Measurements from ENCODE around the gene BID. TPM values are rescaled to one million over a fixed set of nuclear protein-coding genes. Genes with fewer than 3 reads are reported as not detected.

The BID gene
- total RNA-seq, 1 experiment from 2014 or later = 258 TPM

DNA sequence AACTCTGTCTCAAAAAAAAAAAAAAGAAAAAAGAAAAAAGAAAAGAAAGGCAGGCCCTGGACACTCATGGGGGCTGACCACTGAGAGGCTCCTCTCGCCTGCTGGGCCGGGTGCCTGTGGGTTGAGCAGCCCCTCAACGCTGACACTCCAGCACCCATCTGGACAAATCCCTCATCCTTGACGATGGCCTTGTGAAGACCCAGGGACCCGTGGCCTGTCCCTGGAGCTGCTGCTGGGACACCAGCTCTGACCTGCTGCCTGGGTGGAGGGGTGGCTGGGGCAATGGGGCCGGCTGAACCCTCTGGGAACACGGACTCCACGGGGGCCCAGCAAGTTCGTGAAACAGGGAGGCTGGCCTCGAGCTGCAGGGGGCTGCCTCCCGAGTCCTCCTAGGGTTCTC is 10.5 kb upstream of the BID start:
- no peak for DNase-seq (ENCODE audit: low read depth)

GRCh38 chr22:17783773-17784480 is 9.7 kb upstream of the BID start:
- DNase-seq (ENCODE audit: low read depth) = no peak

DNA sequence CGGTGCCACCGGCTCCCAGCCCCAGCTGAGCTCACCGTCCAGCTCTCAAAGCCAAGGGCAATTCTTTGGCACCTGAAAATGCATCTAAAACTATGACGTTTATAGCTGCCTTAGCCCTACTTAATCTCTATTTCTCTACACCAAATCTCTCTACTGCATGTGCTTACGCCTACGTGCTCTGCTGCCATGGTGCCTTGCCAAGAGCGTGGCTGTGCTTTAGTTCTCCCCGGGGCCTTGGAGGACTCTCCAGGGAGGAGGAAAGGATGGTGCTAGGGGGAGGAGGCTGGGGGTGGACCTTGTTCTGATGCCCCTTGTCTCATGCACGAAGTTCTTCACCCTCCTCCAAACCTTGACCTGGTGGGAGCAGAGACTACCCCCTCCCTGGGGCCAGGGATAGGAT is 9.0 kb upstream of the BID start:
- no peak for DNase-seq (ENCODE audit: low read depth)

- DNase-seq (ENCODE audit: low read depth) = no peak
These were observed 8.4 kb upstream of the BID start for GRCh38 chr22:17782621-17783020.

- no peak for DNase-seq (ENCODE audit: low read depth)
These were observed 7.9 kb upstream of the BID start for GRCh38 chr22:17782158-17782557.

- peak; percentile 70 for DNase-seq (ENCODE audit: low read depth)
These were observed 7.2 kb upstream of the BID start for GRCh38 chr22:17781319-17782031.

- DNase-seq (ENCODE audit: low read depth) = no peak
These were observed 6.6 kb upstream of the BID start for GRCh38 chr22:17780741-17781318.

DNA sequence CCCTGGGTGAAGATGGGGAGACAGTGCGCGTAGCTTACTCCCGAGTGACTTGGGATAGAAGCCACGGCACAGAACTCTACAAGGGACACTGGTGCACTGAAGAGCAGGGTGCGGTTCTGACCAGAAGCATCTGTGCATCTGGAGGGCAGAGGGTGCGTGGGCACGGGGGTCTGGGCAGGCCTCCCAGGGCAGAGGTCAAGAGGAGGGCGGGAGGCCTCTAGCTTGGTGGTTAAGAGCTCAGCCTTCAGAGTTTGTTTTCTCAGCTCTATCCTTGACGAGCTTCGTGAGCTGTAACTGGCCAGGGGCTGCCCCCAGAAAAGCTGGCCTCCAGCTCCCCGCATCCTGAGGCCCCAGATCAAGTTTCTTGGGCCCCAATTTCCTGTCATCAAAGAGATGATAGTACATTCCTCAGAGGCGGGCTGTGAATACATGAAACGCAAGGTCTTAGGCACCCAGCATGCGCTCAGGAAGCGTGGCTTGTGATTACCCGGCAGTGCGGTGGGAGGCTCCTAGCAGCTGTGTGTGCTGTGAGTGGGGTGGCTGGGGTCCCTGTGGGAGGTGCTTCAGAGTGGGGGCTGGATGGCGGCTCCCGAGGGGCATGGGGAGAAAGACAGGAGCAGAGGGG is 6.0 kb upstream of the BID start:
- DNase-seq (ENCODE audit: low read depth) = no peak

GRCh38 chr22:17779286-17780115 is 5.2 kb upstream of the BID start:
- DNase-seq (ENCODE audit: low read depth) = no peak

- DNase-seq (ENCODE audit: low read depth) = no peak
These were observed 4.2 kb upstream of the BID start for GRCh38 chr22:17778412-17778976.

GRCh38 chr22:17777717-17778044 is 3.4 kb upstream of the BID start:
- no peak for DNase-seq (ENCODE audit: low read depth)

DNA sequence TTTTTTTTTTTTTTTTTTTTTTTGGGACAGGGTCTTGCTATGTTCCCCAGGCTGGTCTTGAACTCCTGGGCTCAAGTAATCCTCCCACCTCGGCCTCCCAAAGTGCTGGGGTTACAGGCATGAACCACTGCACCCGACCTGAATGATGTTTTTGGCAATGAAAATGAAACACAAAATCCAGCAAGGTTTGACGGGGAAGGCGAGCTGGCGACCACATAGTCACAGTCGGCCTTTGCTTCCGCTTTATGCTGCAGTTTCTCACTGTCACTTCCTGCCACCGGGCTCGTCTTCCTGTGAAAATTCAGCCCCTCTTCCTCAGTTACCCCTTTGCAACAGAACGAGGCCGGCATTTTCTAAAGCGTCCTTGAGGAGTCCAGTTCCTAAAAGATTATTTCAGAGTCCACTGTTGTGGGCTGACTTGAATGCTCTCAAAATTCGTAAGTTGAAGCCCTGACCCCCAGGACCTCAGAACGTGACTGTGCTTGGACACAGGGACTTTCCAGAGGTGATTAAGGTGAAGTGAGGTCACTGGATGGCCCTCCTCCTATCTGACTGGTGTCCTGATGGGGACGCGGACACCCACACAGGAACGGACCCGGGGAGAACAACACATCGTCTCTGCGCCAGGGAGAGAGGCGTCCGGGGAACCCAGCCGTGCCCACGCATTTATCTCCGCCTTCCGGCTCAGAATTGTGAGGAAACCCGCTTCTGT is 2.9 kb upstream of the BID start:
- no peak for DNase-seq (ENCODE audit: low read depth)

DNA sequence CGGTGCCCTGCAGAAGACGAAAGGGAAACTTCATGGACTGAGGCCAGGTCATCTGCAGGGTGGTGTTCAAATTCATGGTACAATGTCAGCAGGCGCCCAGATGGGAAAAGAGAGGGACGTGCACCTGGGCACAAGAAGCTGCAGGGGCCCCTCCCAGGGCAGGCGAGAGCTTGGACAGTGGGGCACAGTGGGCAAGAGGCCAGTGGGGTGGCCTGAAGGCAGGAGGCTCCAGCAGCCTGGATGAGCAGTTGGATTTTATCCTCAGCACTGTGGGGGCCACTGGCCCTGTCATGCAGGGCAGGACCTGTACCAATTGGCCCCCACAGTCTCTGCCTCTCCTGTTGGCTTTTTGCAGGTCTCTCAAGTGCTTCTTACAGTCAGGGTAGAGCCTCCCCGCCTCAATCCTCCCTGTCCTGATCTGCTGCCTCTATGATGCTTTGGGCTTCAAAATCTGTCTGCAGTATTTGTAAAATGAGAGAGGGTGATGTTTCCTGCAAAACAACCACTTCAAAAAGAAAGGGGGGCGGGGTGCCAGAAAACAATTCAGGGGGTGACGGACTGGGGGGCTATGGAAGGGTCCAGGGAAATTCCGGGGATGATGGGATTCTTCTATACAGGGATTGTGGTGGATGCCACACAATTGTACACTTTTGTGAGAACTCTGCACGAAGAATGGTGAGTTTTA is 1.7 kb upstream of the BID start:
- DNase-seq (ENCODE audit: low read depth) = no peak

DNA sequence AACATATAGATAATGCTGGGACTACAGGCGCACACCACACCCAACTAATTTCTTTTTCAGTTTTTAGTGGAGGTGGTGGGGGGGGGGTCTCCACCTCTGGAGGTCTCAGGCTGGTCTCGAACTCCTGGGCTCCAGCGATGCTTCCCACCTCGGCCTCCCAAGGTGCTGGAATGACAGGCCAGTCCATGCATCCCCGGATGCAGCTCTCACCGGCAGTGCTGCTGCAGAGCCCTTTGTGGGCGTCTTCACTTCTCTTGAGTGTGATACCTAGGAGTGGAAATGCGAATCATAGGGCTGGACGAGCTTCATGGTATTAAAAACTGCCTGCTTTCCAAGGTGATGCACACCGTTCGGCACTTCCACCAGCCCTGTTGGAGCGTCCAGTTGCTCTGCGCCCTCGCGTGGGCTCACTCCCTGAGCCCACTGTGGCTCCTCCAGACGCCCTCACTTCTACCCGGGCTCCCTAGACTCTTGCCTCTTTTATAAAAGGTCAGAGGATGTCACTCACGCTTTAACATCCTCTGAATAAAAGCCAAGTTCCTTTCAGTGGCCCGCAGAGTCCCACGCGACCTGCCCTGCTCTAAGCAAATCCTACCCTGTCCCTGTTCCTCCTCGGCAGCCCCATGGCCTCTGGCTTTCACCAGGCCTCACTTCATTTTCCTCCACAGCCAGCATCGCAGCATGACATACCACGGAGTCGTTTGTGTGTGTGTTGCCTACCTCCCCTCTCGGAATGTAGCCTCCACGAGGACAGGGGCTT is 837 bp upstream of the BID start:
- no peak for DNase-seq (ENCODE audit: low read depth)

- peak; percentile 23 for DNase-seq (ENCODE audit: low read depth)
These were observed 563 bp downstream of the BID start for GRCh38 chr22:17773606-17774205.

GRCh38 chr22:17772958-17773605 is 1.2 kb downstream of the BID start:
- peak; percentile 63 for DNase-seq (ENCODE audit: low read depth)

DNA sequence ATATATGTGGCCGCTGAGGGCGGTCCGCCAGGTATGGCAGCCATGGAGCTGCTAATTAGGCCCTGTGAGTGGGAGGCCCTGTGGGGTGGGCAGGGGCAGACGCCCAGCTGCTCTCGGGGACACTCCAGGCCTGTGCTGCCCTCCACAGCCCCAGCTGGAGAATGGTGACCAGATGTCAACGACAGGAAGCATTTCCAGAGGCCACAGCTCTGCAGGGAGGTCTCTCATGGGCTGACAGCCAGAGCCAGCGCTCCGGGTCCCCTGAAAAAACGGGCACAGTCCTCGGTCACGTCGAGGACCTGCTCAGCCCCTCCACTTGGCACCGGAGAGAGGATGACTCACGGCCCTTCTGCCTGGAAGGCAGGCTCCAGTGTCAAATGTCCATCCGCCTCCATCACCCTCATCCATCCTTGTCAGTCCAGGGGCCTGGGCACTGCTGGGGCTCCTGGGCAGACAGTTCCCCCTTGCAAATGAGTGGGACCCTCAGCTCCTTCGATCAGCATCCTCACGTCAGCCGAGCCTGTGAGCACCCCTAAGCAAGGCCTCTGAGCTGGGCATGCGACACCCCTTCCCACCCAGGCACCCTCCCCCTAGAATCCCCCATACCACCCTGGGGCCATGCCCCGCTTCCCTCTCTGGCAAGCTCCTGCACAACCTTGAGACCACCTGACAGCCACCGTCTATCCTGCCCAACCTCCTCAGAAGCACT is 1.9 kb downstream of the BID start:
- DNase-seq (ENCODE audit: low read depth) = peak; percentile 60

Data from HT1080 (cell line).